Prostate gland (tissue), 2 donors: ENCODE measurements around the gene MYBL2.

Experiments
- POLR2A ChIP-seq: fragments of 450-650 bp; IDR thresholded peaks from one replicate; pipeline ENCODE4 v1.6.1; 2016; ENCODE audit warnings: antibody characterized with exemption, mild to moderate bottlenecking
- TF ChIP-seq, protein P1 (sequence below), 4 experiments: fragments of 200-600 bp in 2 of 4; fragments of 450-650 bp in 2 of 4; sonication (generic) in 2 of 4; IDR thresholded peaks; 1 replicate in 3 of 4; 2 replicates in 1 of 4; pipeline ENCODE4 v1.5.1; 2016 to 2019; ENCODE audit warnings: antibody characterized with exemption in 4 of 4, mild to moderate bottlenecking in 2 of 4, moderate library complexity in 2 of 4

DNA sequence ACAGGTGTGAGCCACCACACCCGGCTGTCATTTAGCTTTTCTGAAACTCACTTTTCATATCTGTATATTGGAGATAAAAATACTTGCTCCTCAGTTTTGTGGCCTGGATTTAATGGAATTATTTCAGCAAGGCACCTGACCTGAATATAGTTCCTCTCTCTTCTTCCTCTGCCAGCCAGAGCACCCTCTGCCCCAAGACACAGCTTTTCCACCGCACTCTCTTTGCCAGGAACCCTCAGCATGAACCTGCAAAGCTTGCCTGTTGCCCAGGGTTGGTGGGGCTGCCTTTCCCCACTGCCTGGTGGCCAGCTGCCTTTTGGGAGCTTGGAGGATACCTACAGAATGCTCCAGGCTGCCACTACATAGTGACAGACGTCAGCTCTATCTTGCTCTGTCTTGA lies 56.8 kb downstream of the MYBL2 start:
- TF ChIP-seq, protein P1, sequence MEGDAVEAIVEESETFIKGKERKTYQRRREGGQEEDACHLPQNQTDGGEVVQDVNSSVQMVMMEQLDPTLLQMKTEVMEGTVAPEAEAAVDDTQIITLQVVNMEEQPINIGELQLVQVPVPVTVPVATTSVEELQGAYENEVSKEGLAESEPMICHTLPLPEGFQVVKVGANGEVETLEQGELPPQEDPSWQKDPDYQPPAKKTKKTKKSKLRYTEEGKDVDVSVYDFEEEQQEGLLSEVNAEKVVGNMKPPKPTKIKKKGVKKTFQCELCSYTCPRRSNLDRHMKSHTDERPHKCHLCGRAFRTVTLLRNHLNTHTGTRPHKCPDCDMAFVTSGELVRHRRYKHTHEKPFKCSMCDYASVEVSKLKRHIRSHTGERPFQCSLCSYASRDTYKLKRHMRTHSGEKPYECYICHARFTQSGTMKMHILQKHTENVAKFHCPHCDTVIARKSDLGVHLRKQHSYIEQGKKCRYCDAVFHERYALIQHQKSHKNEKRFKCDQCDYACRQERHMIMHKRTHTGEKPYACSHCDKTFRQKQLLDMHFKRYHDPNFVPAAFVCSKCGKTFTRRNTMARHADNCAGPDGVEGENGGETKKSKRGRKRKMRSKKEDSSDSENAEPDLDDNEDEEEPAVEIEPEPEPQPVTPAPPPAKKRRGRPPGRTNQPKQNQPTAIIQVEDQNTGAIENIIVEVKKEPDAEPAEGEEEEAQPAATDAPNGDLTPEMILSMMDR (IDR thresholded peaks at IDR 0.05) = no peak
- TF ChIP-seq POLR2A = no peak
